DMS 273 (cell line): ENCODE data around the gene NTMT1.

Experiments
- DNase-seq: peaks from one replicate; lab custom pipeline; 2025; ENCODE audit not compliant: unreplicated experiment; lab: John Stamatoyannopoulos, UW

NTMT1 gene

GRCh38 chr9:129613520-129614175 is 12.3 kb upstream of the NTMT1 start:
- peak; percentile 89 for DNase-seq

- no peak for DNase-seq
Measured at GRCh38 chr9:129614932-129615331, 11.0 kb upstream of the NTMT1 start.

GRCh38 chr9:129615407-129616285 is 10.3 kb upstream of the NTMT1 start:
- no peak for DNase-seq

DNA sequence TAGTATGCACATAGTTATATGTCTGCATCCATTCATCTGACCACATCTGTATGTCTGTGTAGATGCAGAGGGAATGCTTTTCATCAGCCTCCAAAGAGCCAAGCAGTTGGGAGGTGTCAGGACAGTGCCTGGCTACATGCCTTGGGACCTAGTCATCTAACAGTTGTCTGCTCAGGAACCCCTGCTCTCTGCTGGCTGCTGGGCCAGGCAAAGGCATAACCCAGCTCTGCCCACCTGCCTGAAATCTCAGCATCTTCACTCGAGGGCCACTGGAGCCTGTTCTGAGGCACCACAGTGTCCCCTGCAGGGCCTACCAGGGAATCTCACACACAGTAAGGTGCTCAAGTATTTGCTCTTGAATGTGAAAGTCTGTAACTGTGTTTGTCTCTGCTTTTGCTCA is 8.8 kb upstream of the NTMT1 start:
- DNase-seq: peak; percentile 68

GRCh38 chr9:129619787-129620668 is 5.9 kb upstream of the NTMT1 start:
- DNase-seq: peak; percentile 66

GRCh38 chr9:129620669-129621295 is 5.2 kb upstream of the NTMT1 start, which contains the start of gene C9orf50:
TSS of gene C9orf50 (minus strand) at chr9:129621101. CDS start at chr9:129620574, 527 bp downstream.
- peak; percentile 43 for DNase-seq

- no peak for DNase-seq
Measured at GRCh38 chr9:129623331-129623730, 2.6 kb upstream of the NTMT1 start.

DNA sequence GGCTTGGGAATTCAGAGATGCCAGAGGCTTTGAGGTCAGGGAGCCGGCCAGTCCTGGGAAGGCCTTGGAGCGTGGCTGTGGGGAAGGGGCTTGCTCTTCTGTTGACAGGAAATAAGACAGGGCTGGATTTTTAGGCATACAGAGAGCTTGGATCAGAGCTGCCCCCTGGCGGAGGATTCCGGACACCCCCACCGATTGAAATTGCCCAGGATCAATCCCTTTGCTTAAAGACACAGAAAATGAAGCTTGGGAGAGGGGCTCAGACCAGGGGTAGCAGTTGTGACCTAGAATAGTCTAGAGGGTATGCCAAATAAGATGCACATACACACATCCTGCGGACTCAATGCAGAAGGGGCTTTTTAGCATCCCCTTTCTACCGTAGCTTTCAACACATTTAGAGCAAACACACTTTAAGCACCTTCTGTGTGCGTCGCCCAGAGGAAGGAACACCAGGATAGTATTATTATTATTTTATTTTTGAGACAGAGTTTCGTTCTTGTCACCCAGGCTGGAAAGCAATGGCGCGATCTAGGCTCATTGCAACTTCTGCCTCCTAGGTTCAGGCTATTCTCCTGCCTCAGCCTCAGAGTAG is 1.7 kb upstream of the NTMT1 start:
- DNase-seq: peak; percentile 78

DNA sequence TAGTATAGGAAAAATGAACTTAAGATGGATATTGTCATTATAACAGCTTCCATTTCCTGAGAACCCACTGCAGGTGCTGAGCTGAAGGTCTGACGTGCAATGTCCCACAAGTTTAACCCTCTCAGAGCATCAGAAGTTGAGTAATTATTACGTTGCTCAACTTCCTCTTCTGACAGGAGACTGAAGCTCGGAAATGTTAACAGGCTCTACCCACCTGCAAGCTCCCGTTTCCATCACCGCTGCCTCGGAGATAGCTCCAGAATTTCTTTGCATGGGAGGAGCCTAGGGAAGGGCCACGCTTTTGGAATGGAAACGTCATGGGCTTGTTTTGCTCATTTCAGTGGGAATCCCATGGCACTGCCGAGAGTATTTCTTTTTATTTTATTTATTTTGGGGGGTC is 1.0 kb upstream of the NTMT1 start:
- DNase-seq: no peak

GRCh38 chr9:129626625-129627284 is 792 bp downstream of the NTMT1 start:
- DNase-seq: peak; percentile 56

GRCh38 chr9:129627556-129628440 is 1.8 kb downstream of the NTMT1 start:
- peak; percentile 90 for DNase-seq

- no peak for DNase-seq
Measured at GRCh38 chr9:129628709-129629108, 2.7 kb downstream of the NTMT1 start.

- DNase-seq: no peak
Measured at GRCh38 chr9:129629251-129629820, 3.4 kb downstream of the NTMT1 start.

DNA sequence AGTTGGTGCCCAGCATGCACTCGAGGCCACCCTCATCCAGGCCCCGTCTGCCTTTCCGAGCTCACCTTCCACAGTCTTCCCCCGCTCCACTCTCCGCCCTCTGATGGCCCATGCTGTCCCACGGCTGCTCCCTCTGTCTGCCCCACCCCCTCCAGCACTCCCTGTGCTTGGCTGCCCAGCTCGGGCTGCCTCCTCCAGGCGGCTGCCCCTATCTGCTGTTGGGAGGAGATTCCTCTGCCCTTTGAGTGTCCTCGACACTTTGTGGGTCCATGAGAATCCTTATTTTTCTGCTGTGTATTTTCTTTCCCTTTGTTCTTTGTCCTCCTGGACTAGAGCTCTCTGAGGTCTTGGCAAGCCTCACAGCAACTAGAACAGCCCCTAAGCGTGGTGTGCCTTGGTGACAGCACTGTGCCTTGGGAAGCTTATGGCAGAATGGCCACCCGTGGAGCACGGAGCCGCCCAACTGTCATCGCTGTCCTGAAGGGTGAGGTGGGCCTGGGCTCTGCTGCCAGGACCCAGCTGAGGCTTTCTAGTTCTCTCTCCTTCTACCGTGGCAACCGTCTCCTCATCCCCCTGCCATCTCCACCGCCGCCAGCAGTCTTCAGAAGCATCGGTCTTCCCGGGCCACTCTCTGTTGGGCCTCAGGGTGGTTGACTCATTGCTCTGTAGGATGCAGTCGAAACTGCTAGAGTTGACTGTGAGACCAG is 5.2 kb downstream of the NTMT1 start:
- DNase-seq: no peak

GRCh38 chr9:129631674-129632129 is 5.7 kb downstream of the NTMT1 start:
- DNase-seq: no peak

DNA sequence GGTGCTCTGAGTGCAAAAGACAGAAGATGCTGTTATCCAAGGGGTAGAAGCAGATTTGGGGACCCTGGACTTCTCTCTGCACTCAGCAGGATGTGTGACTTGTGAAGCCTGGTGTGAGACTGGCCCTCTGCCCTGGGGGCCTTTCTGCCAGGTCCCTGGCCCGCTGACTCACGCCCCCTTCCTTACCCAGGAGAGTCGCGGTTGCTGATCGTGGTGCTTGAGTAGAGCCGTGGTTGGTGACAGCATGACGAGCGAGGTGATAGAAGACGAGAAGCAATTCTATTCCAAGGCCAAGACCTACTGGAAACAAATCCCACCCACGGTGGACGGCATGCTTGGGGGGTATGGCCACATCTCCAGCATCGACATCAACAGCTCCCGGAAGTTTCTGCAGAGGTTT is 6.5 kb downstream of the NTMT1 start:
- DNase-seq: no peak

DNA sequence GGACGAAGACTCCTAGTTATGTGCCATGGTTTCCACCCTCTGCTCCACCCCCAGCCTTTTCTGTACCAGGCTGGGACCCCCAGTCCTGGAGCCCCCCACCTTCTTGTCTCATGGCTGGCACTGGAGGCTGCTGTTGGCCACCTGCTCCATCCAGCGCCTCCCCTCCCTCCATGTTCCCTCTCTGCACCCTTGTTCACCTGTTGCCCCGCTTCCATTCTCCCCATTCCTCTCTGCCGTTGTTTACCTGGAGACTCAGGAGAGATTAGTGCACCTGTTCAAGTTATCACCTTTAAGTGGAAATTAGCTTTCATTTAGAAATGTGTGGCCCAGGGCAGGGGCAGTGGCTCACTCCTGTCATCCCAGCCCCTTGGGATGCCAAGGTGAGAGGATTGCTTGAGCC is 7.2 kb downstream of the NTMT1 start:
- DNase-seq: no peak

DNA sequence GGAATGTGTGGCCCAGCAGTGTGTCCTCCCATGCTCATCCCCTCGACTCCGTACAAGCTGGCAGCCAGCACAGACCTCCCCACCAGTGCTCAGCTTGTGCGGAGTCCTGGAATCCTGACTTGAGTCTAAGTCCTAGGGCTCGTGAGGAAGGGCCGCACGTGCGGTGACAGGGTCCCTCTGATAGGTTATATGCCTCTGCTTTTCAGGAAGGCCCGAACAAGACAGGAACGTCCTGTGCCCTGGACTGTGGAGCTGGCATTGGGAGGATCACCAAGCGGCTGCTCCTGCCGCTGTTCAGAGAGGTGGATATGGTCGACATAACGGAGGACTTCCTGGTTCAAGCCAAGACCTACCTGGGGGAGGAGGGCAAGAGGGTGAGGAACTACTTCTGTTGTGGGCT is 7.9 kb downstream of the NTMT1 start:
- no peak for DNase-seq
